Endodermal cell (in vitro differentiated cells): ENCODE results near the gene SYNPR. TPM values are rescaled to one million over a fixed set of nuclear protein-coding genes. Genes with fewer than 3 reads are reported as not detected.

ENCODE experiments used
- DNase-seq: peaks from one replicate; pipeline ENCODE4 v3.0.0-alpha.2; 2017
- H3K27ac ChIP-seq: 2 replicates; pipeline ENCODE4 v1.5.1; 2013; ENCODE audit warnings: mild to moderate bottlenecking, low read depth, low read length, moderate library complexity
- H3K27me3 ChIP-seq: 2 replicates; pipeline ENCODE4 v1.6.1; 2013; ENCODE audit warnings: mild to moderate bottlenecking, low read length, moderate library complexity; ENCODE audit not compliant: insufficient read depth, control insufficient read depth, poor library complexity, severe bottlenecking
- H3K36me3 ChIP-seq: 2 replicates; pipeline ENCODE4 v1.7.0; 2013; ENCODE audit warnings: mild to moderate bottlenecking, low read length, moderate library complexity; ENCODE audit not compliant: control insufficient read depth, insufficient read depth
- H3K4me1 ChIP-seq: one replicate; pipeline ENCODE4 v1.7.0; 2013; ENCODE audit warnings: low read length; ENCODE audit not compliant: control insufficient read depth, insufficient read depth
- H3K4me3 ChIP-seq: 2 replicates; pipeline ENCODE4 v1.5.1; 2013; ENCODE audit warnings: mild to moderate bottlenecking, low read length, moderate library complexity
- H3K9ac ChIP-seq: 2 replicates; pipeline ENCODE4 v1.6.1; 2013; ENCODE audit warnings: mild to moderate bottlenecking, low read length, moderate library complexity; ENCODE audit not compliant: poor library complexity, severe bottlenecking; ENCODE audit errors: extremely low read depth
- H3K9me3 ChIP-seq: 2 replicates; pipeline ENCODE4 v1.6.1; 2013; ENCODE audit warnings: mild to moderate bottlenecking, low read length, moderate library complexity; ENCODE audit not compliant: control insufficient read depth
- H3K27ac Mint-ChIP-seq: 2 replicates; pipeline ENCODE4 v1.8.0; 2020; ENCODE audit warnings: mixed read lengths
- H3K27me3 Mint-ChIP-seq: 2 replicates; pipeline ENCODE4 v1.8.0; 2021; ENCODE audit warnings: mild to moderate bottlenecking, mixed read lengths; ENCODE audit not compliant: insufficient read depth
- H3K36me3 Mint-ChIP-seq: 2 replicates; pipeline ENCODE4 v1.8.0; 2020; ENCODE audit warnings: low read depth, mixed read lengths
- H3K4me1 Mint-ChIP-seq: 2 replicates; pipeline ENCODE4 v1.8.0; 2020; ENCODE audit warnings: mixed read lengths
- H3K4me3 Mint-ChIP-seq: 2 replicates; pipeline ENCODE4 v1.8.0; 2020; ENCODE audit warnings: mild to moderate bottlenecking, moderate library complexity, mixed read lengths
- H3K9me3 Mint-ChIP-seq: 2 replicates; pipeline ENCODE4 v1.8.0; 2020; ENCODE audit warnings: mild to moderate bottlenecking, mixed read lengths
- CTCF ChIP-seq: fragments of 200-600 bp; sonication (generic); conservative IDR thresholded peaks from 2 replicates; pipeline ENCODE4 v1.5.0; 2021; ENCODE audit warnings: antibody characterized with exemption, mild to moderate bottlenecking
- WGBS, 2 experiments: methylation state at CpG; one replicate each; pipeline versions ENCODE4 v1.1.5 to v1.1.7; 2013; ENCODE audit warnings: missing lambda C conversion rate in 2 of 2, mixed read lengths in 1 of 2; ENCODE audit not compliant: insufficient coverage in 1 of 2, insufficient read length in 1 of 2; 5-methylcytosine and 5-hydroxymethylcytosine counted together
- total RNA-seq, 2 donors: library from RNA; stranded (reverse); fragmentation: NEBNext Ultra II Directional in 1 of 2; extraction: Animal tissue kit (Norgen Biotek cat#: 25700) in 1 of 2; gene quantifications; 2 replicates in 1 of 2; 3 replicates in 1 of 2; pipeline ENCODE4 v1.2.1, GENCODE V29; 2021

SYNPR gene
- total RNA-seq, 2 donors from 2014 or later = not detected

- Histone ChIP-seq H3K4me3 (no peak overlapping the region), H3K9ac (no peak overlapping the region), H3K9me3 (no peaks in the 10 kb centered on the region), H3K36me3 (no peaks in the 10 kb centered on the region), H3K27me3 (peaks cover 39% of the 10 kb centered on the region), H3K4me1 (no peaks in the 10 kb centered on the region), H3K27ac (no peak overlapping the region)
- no peaks in the 10 kb centered on the region for H3K9me3 Mint-ChIP-seq
- DNase-seq = no peak
- H3K36me3 Mint-ChIP-seq = no peaks in the 10 kb centered on the region
- no peak overlapping the region for H3K4me3 Mint-ChIP-seq
- no peaks in the 10 kb centered on the region for H3K4me1 Mint-ChIP-seq
- no peak for TF ChIP-seq CTCF
- H3K27me3 Mint-ChIP-seq = peaks cover 55% of the 10 kb centered on the region
- no peak overlapping the region for H3K27ac Mint-ChIP-seq
These were observed 26.3 kb downstream of the SYNPR start for GRCh38 chr3:63304421-63304820.

GRCh38 chr3:63308072-63308471, 30.0 kb downstream of the SYNPR start:
- Mint-ChIP-seq H3K27ac (no peak overlapping the region), H3K27me3 (peaks cover 89% of the 10 kb centered on the region), H3K4me3 (no peak overlapping the region), H3K4me1 (peaks cover 6% of the 10 kb centered on the region), H3K36me3 (no peaks in the 10 kb centered on the region), H3K9me3 (no peaks in the 10 kb centered on the region)
- Histone ChIP-seq H3K9me3 (no peaks in the 10 kb centered on the region), H3K27ac (no peak overlapping the region), H3K4me1 (no peaks in the 10 kb centered on the region), H3K9ac (no peak overlapping the region), H3K27me3 (peaks cover 39% of the 10 kb centered on the region), H3K4me3 (no peak overlapping the region), H3K36me3 (no peaks in the 10 kb centered on the region)
- TF ChIP-seq CTCF = no peak
- WGBS, 2 experiments = no CpG with 5 or more reads among the region's 3 CpGs
- no peak for DNase-seq

GRCh38 chr3:63309768-63310167, 31.7 kb downstream of the SYNPR start:
- Histone ChIP-seq H3K27ac (no peak overlapping the region), H3K27me3 (peaks cover 39% of the 10 kb centered on the region), H3K9me3 (peaks cover 2% of the 10 kb centered on the region), H3K4me1 (no peaks in the 10 kb centered on the region), H3K36me3 (no peaks in the 10 kb centered on the region), H3K9ac (no peak overlapping the region), H3K4me3 (no peak overlapping the region)
- Mint-ChIP-seq H3K27me3 (peaks cover 91% of the 10 kb centered on the region), H3K4me1 (peaks cover 6% of the 10 kb centered on the region), H3K4me3 (no peak overlapping the region), H3K9me3 (peaks cover 8% of the 10 kb centered on the region), H3K27ac (no peak overlapping the region), H3K36me3 (no peaks in the 10 kb centered on the region)
- no peak for DNase-seq
- WGBS, 2 experiments = 10 to 24% methylated on average over 1 to 2 of the region's 2 CpGs
- TF ChIP-seq CTCF = no peak
